DMS53 treated with DMSO at 0.1 percent for 48 hours (cell line): ENCODE data around the gene B3GNT9.

ENCODE experiments used
- DNase-seq: peaks from one replicate; lab custom pipeline; 2025; ENCODE audit not compliant: unreplicated experiment; lab: John Stamatoyannopoulos, UW

Gene B3GNT9

GRCh38 chr16:67169011-67169451 is 18.2 kb upstream of the B3GNT9 start:
- DNase-seq, result no peak

- DNase-seq, result no peak
These were observed 16.8 kb upstream of the B3GNT9 start for GRCh38 chr16:67167588-67167987.

GRCh38 chr16:67166598-67167168 is 15.9 kb upstream of the B3GNT9 start:
- DNase-seq, result no peak

GRCh38 chr16:67166110-67166547 is 15.3 kb upstream of the B3GNT9 start:
- DNase-seq, result no peak

- no peak for DNase-seq
These were observed 14.6 kb upstream of the B3GNT9 start for GRCh38 chr16:67165121-67166078.

GRCh38 chr16:67164599-67165061 is 13.8 kb upstream of the B3GNT9 start, which contains the start of gene HSF4:
Gene HSF4, plus strand, starts transcription at chr16:67164745. Its CDS starts 67 bp downstream, at chr16:67164812.
- no peak for DNase-seq

- DNase-seq, result no peak
These were observed 13.3 kb upstream of the B3GNT9 start for GRCh38 chr16:67163999-67164558.

GRCh38 chr16:67163164-67163998 is 12.6 kb upstream of the B3GNT9 start:
- DNase-seq, result no peak

- no peak for DNase-seq
These were observed 11.8 kb upstream of the B3GNT9 start for GRCh38 chr16:67162506-67163163.

- no peak for DNase-seq
These were observed 10.8 kb upstream of the B3GNT9 start for GRCh38 chr16:67161595-67162058.

- DNase-seq, result no peak
These were observed 8.1 kb upstream of the B3GNT9 start for GRCh38 chr16:67158637-67159600.

- DNase-seq, result no peak
These were observed 7.3 kb upstream of the B3GNT9 start for GRCh38 chr16:67157892-67158635.

GRCh38 chr16:67157106-67157748 is 6.4 kb upstream of the B3GNT9 start:
- DNase-seq, result no peak

- no peak for DNase-seq
These were observed 5.5 kb upstream of the B3GNT9 start for GRCh38 chr16:67156143-67156844.

GRCh38 chr16:67155295-67156142 is 4.7 kb upstream of the B3GNT9 start:
- DNase-seq, result peak; percentile 34

- no peak for DNase-seq
These were observed 3.9 kb upstream of the B3GNT9 start for GRCh38 chr16:67154578-67155294.
